ENCODE results near the gene AGT.
"Not testable (repeated sequence)": the region's sequence is repeated elsewhere in the genome, so short reads cannot be mapped to it uniquely, and the experiment has no call there.

Gene AGT

GRCh38 chr1:230706887-230707731 lies 6.8 kb downstream of the AGT start:
- no peak for DNase-seq

- no peak for DNase-seq
Measured at GRCh38 chr1:230706020-230706699, 7.8 kb downstream of the AGT start.

GRCh38 chr1:230705289-230706019 lies 8.5 kb downstream of the AGT start:
- no peak for DNase-seq

GRCh38 chr1:230704830-230705229 lies 9.1 kb downstream of the AGT start:
- no peak for DNase-seq

GRCh38 chr1:230703679-230704385 lies 10.1 kb downstream of the AGT start:
- DNase-seq, result no peak

GRCh38 chr1:230702934-230703678 lies 10.8 kb downstream of the AGT start:
- no peak for DNase-seq

GRCh38 chr1:230701895-230702768 lies 11.8 kb downstream of the AGT start:
- no peak for DNase-seq

GRCh38 chr1:230701434-230701833 lies 12.5 kb downstream of the AGT start:
- DNase-seq, result no peak

GRCh38 chr1:230700132-230700531 lies 13.8 kb downstream of the AGT start:
- no peak for DNase-seq

GRCh38 chr1:230699716-230700115 lies 14.2 kb downstream of the AGT start:
- no peak for DNase-seq

GRCh38 chr1:230698964-230699363 lies 15.0 kb downstream of the AGT start:
- DNase-seq, result not testable (repeated sequence)

- no peak for DNase-seq
Measured at GRCh38 chr1:230698130-230698529, 15.8 kb downstream of the AGT start.

- DNase-seq, result peak; percentile 29
Measured at GRCh38 chr1:230696722-230697437, 17.0 kb downstream of the AGT start.

GRCh38 chr1:230696218-230696617 lies 17.7 kb downstream of the AGT start:
- DNase-seq, result no peak

GRCh38 chr1:230694991-230695390 lies 18.9 kb downstream of the AGT start:
- DNase-seq, result no peak

- no peak for DNase-seq
Measured at GRCh38 chr1:230694464-230694863, 19.5 kb downstream of the AGT start.

- DNase-seq, result no peak
Measured at GRCh38 chr1:230693777-230694176, 20.1 kb downstream of the AGT start.

GRCh38 chr1:230693221-230693620 lies 20.7 kb downstream of the AGT start:
- DNase-seq, result no peak

GRCh38 chr1:230691615-230692014 lies 22.3 kb downstream of the AGT start:
- DNase-seq, result no peak

- DNase-seq, result no peak
Measured at GRCh38 chr1:230690101-230690500, 23.8 kb downstream of the AGT start.

Measured in fibroblast of skin of back (primary cell).